Uterus (tissue), 4 donors: ENCODE measurements around the gene SNX9. TPM values are rescaled to one million over a fixed set of nuclear protein-coding genes. Genes with fewer than 3 reads are reported as not detected.
A peak's percentile ranks its signal among the peaks of the same experiment; 100 is the strongest.

Source experiments
- DNase-seq, 2 donors: peaks; one replicate each; pipeline ENCODE4 v3.0.0-alpha.2; 2019 to 2020
- H3K27ac ChIP-seq, 2 donors: fragments of 200-600 bp; sonication (generic); 1 replicate in 1 of 2; 2 replicates in 1 of 2; pipeline ENCODE4 v1.5.1; 2016 to 2018
- H3K27me3 ChIP-seq, 2 donors: fragments of 200-600 bp; sonication (generic); one replicate each; pipeline ENCODE4 v1.5.1; 2018 to 2019; ENCODE audit warnings: control low read depth in 1 of 2
- H3K36me3 ChIP-seq, 2 donors: fragments of 200-600 bp; sonication (generic); one replicate each; pipeline ENCODE4 v1.5.1; 2019; ENCODE audit warnings: control low read depth in 1 of 2
- H3K4me1 ChIP-seq, 2 donors: fragments of 200-600 bp; sonication (generic); one replicate each; pipeline ENCODE4 v1.5.1; 2018 to 2019; ENCODE audit warnings: control low read depth in 1 of 2
- H3K4me3 ChIP-seq, 2 donors: fragments of 200-600 bp; sonication (generic); 1 replicate in 1 of 2; 2 replicates in 1 of 2; pipeline ENCODE4 v1.5.1; 2018 to 2019; ENCODE audit warnings: mild to moderate bottlenecking in 1 of 2
- H3K9me3 ChIP-seq, 2 donors: fragments of 200-600 bp; sonication (generic); one replicate each; pipeline ENCODE4 v1.5.1; 2019; ENCODE audit warnings: control low read depth in 1 of 2
- POLR2A ChIP-seq, 2 donors: fragments of 450-650 bp; IDR thresholded peaks; one replicate each; pipeline ENCODE4 v1.6.1; 2016; ENCODE audit warnings: antibody characterized with exemption in 2 of 2, mild to moderate bottlenecking in 1 of 2, moderate library complexity in 1 of 2
- intact Hi-C: fragments of 100-400 bp; cut with DNase I; formaldehyde crosslinking; loops from one replicate; pipeline ENCODE4 v1.15.1; 2023; ENCODE audit warnings: low total_unique reads
- total RNA-seq, 4 donors: library from RNA; depleted of rRNA in 3 of 4; stranded (reverse); fragments of >200 nt in 3 of 4; gene quantifications; one replicate each; pipeline versions ENCODE4 v1.1.0 to v1.2.4, GENCODE V29; 2014 to 2023
- TF ChIP-seq, protein P1 (sequence below), 4 experiments: fragments of 200-600 bp in 2 of 4; fragments of 450-650 bp in 2 of 4; sonication (generic) in 2 of 4; IDR thresholded peaks; one replicate each; pipeline ENCODE4 v1.5.1; 2016 to 2019; ENCODE audit warnings: antibody characterized with exemption in 4 of 4, mild to moderate bottlenecking in 2 of 4, moderate library complexity in 1 of 4
- donor health status: DM: yes; HTN: yes; CAD: no.

Gene SNX9
- total RNA-seq, 4 donors from 2014 or later, result 31.0 to 65.9 (median 50.5) TPM

GRCh38 chr6:157864185-157864761 lies 41.2 kb downstream of the SNX9 start:
- no peak for TF ChIP-seq POLR2A (IDR thresholded peaks at IDR 0.05)
- TF ChIP-seq, protein P1, sequence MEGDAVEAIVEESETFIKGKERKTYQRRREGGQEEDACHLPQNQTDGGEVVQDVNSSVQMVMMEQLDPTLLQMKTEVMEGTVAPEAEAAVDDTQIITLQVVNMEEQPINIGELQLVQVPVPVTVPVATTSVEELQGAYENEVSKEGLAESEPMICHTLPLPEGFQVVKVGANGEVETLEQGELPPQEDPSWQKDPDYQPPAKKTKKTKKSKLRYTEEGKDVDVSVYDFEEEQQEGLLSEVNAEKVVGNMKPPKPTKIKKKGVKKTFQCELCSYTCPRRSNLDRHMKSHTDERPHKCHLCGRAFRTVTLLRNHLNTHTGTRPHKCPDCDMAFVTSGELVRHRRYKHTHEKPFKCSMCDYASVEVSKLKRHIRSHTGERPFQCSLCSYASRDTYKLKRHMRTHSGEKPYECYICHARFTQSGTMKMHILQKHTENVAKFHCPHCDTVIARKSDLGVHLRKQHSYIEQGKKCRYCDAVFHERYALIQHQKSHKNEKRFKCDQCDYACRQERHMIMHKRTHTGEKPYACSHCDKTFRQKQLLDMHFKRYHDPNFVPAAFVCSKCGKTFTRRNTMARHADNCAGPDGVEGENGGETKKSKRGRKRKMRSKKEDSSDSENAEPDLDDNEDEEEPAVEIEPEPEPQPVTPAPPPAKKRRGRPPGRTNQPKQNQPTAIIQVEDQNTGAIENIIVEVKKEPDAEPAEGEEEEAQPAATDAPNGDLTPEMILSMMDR (IDR thresholded peaks at IDR 0.05), result no peak
- Histone ChIP-seq H3K9me3 (no peaks in the 10 kb centered on the region), H3K4me1 (peaks cover 13 to 31% of the 10 kb centered on the region in 2 donors), H3K27me3 (no peaks in the 10 kb centered on the region), H3K27ac (peak overlapping the region; percentile 45 to 54), H3K36me3 (no peaks in the 10 kb centered on the region), H3K4me3 (no peak overlapping the region)
- intact Hi-C loops, result no loop called here
- no peak for DNase-seq

DNA sequence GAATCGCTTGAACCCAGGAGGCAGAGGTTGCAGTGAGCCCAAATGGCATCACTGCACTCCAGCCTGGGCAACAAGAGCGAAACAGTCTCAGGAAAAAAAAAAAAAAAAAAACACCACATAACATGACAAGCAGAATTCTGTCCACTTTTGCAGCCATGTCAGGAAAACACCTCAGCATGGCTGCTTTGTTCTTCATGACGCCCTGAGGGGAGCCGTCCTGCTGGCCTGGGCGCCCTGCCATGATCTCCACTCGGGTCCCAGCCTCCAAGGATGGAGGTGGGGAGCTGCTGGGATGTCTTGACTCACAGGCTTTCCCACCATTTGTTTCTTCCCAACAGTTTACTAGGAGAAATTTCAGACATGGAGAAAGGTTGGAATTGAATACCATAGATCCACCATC lies 42.2 kb downstream of the SNX9 start:
- no peak for TF ChIP-seq POLR2A (IDR thresholded peaks at IDR 0.05)
- TF ChIP-seq, protein P1 (IDR thresholded peaks at IDR 0.05), result no peak
- Histone ChIP-seq H3K27ac (peak overlapping the region; percentile 45 to 54), H3K4me3 (no peak overlapping the region), H3K4me1 (peaks cover 13 to 27% of the 10 kb centered on the region in 2 donors), H3K9me3 (no peaks in the 10 kb centered on the region), H3K36me3 (no peaks in the 10 kb centered on the region), H3K27me3 (no peaks in the 10 kb centered on the region)
- intact Hi-C loops, result no loop called here
- DNase-seq, result no peak

DNA sequence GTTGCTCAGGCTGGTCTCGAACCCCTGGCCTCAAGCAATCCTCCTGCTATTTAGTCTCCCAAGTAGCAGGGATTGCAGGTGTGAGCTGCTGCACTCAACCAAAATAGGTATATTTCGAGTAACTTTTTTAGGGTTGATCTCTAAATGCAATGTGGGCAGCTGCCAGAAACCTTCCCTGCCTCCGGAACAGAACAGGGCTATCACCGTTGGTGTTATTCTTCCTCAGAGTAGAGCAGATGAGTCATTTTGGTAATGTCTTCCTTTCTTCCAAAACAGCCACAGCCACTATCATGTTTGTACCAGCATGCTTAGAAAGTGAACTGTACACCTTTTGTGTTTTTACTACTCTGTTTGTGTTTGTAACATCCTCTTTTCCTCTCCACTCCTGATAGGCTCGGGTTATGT lies 44.1 kb downstream of the SNX9 start:
- no peak for DNase-seq
- peak overlapping the region; percentile 33 to 39 for H3K27ac ChIP-seq
- no peak overlapping the region for H3K4me3 ChIP-seq
- H3K4me1 ChIP-seq, result peaks cover 7 to 27% of the 10 kb centered on the region in 2 donors
- H3K27me3 ChIP-seq, result no peaks in the 10 kb centered on the region
- intact Hi-C loops, result no loop called here
- H3K9me3 ChIP-seq, result no peaks in the 10 kb centered on the region
- TF ChIP-seq, protein P1 (IDR thresholded peaks at IDR 0.05), result no peak
- TF ChIP-seq POLR2A (IDR thresholded peaks at IDR 0.05), result no peak
- no peaks in the 10 kb centered on the region for H3K36me3 ChIP-seq

DNA sequence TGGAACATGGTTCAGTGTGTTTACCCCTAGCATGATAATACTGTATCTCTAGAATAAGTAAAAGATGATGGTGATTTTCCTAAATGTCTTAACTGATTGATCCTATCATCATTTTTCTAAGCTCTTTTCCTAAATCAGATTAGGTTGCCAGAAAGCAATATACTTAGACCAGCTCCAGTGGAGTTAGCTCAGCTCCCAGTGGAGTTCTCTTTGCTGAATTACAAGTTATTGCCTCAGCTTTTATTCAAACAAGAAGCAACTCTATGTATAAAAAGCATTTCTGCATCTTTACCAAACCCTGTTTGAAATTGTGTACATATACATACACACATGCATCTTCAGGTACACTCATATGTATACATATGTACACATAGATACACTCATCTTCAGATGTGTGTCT lies 44.9 kb downstream of the SNX9 start:
- Histone ChIP-seq H3K27ac (peak overlapping the region in 1 of 2 donors; percentile 39), H3K36me3 (no peaks in the 10 kb centered on the region), H3K4me1 (peaks cover 4 to 24% of the 10 kb centered on the region in 2 donors), H3K9me3 (no peaks in the 10 kb centered on the region), H3K27me3 (no peaks in the 10 kb centered on the region), H3K4me3 (no peak overlapping the region)
- TF ChIP-seq, protein P1 (IDR thresholded peaks at IDR 0.05), result no peak
- TF ChIP-seq POLR2A (IDR thresholded peaks at IDR 0.05), result no peak
- intact Hi-C loops, result no loop called here
- DNase-seq, result no peak

DNA sequence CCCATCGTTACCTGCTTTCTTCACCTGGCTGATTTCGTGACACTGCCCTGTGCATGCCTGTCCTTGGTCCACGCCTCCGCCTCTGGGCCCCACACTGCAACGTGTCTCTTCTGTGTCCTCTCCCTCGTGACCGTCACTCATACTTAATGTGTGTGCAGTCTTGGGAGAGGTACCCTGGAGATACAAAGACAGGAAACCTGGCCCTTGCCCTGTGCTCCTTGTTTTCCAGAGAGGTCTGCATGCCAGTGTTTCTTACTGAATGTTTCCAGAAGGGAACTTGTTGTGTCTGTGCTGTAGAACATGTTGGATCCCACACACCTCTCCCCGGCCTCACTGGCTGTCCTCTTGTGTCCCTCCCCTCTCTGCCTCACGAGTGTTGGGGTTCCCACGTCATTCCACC lies 45.8 kb downstream of the SNX9 start:
- Histone ChIP-seq H3K4me3 (no peak overlapping the region), H3K9me3 (no peaks in the 10 kb centered on the region), H3K27ac (peak overlapping the region in 1 of 2 donors; percentile 37), H3K36me3 (no peaks in the 10 kb centered on the region), H3K27me3 (no peaks in the 10 kb centered on the region), H3K4me1 (peaks cover 4 to 15% of the 10 kb centered on the region in 2 donors)
- DNase-seq, result no peak
- intact Hi-C loops, result no loop called here
- TF ChIP-seq, protein P1 (IDR thresholded peaks at IDR 0.05), result no peak
- TF ChIP-seq POLR2A (IDR thresholded peaks at IDR 0.05), result no peak
